C4-2B (cell line): ENCODE measurements around the gene CNGA1.
"Not testable (repeated sequence)": the region's sequence is repeated elsewhere in the genome, so short reads cannot be mapped to it uniquely, and the experiment has no call there.

Experiments used
- ZFX ChIP-seq: fragments of 450-650 bp; IDR thresholded peaks from 2 replicates; pipeline ENCODE4 v1.6.1; 2017
- TF ChIP-seq, protein P1 (sequence below): fragments of 450-650 bp; conservative IDR thresholded peaks from 2 replicates; pipeline ENCODE4 v1.5.1; 2017; ENCODE audit warnings: mild to moderate bottlenecking

DNA sequence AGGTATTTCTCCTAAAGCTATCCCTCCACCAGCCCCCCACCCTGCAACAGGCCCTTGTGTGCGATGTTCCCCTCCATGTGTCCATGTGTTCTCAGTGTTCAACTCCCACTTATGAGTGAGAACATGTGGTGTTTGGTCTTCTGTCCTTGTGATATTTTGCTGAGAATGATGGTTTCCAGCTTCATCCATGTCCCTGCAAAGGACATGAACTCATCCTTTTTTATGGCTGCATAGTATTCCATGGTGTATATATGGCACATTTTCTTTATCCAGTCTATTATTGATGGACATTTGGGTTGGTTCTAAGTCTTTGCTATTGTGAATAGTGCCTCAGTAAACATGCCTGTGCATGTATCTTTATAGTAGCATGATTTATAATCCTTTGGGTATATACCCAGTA is 99.3 kb downstream of the CNGA1 start:
- TF ChIP-seq, protein P1, sequence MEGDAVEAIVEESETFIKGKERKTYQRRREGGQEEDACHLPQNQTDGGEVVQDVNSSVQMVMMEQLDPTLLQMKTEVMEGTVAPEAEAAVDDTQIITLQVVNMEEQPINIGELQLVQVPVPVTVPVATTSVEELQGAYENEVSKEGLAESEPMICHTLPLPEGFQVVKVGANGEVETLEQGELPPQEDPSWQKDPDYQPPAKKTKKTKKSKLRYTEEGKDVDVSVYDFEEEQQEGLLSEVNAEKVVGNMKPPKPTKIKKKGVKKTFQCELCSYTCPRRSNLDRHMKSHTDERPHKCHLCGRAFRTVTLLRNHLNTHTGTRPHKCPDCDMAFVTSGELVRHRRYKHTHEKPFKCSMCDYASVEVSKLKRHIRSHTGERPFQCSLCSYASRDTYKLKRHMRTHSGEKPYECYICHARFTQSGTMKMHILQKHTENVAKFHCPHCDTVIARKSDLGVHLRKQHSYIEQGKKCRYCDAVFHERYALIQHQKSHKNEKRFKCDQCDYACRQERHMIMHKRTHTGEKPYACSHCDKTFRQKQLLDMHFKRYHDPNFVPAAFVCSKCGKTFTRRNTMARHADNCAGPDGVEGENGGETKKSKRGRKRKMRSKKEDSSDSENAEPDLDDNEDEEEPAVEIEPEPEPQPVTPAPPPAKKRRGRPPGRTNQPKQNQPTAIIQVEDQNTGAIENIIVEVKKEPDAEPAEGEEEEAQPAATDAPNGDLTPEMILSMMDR, result not testable (repeated sequence)
- TF ChIP-seq ZFX, result not testable (repeated sequence)
